Osteoblast (primary cell): ENCODE measurements around the gene PLK2. TPM values are rescaled to one million over a fixed set of nuclear protein-coding genes. Genes with fewer than 3 reads are reported as not detected.

Experiments used
- DNase-seq: peaks from one replicate; pipeline ENCODE4 v3.0.0; 2011; ENCODE audit warnings: low spot score, mixed read lengths; ENCODE audit not compliant: insufficient read length; ENCODE audit errors: missing footprints
- H2AFZ ChIP-seq: 2 replicates; pipeline ENCODE4 v1.6.0; 2011; ENCODE audit warnings: mild to moderate bottlenecking, low read length
- H3K27ac ChIP-seq: 2 replicates; pipeline ENCODE4 v1.5.1; 2011; ENCODE audit warnings: mild to moderate bottlenecking, low read depth, low read length, moderate library complexity
- H3K27me3 ChIP-seq: 2 replicates; pipeline ENCODE4 v1.6.0; 2012; ENCODE audit warnings: mild to moderate bottlenecking, control low read depth, inconsistent platforms, low read length, moderate library complexity; ENCODE audit not compliant: insufficient read depth
- H3K36me3 ChIP-seq: 2 replicates; pipeline ENCODE4 v1.5.1; 2011; ENCODE audit warnings: mild to moderate bottlenecking, low read length, control low read depth, moderate library complexity; ENCODE audit not compliant: insufficient read depth
- H3K4me1 ChIP-seq: 2 replicates; pipeline ENCODE4 v1.5.1; 2011; ENCODE audit warnings: mild to moderate bottlenecking, low read length, control low read depth, moderate library complexity; ENCODE audit not compliant: insufficient read depth
- H3K4me2 ChIP-seq: 2 replicates; pipeline ENCODE4 v1.6.0; 2011; ENCODE audit warnings: mild to moderate bottlenecking, low read length; ENCODE audit not compliant: insufficient read depth
- H3K4me3 ChIP-seq: fragments of 200-600 bp; sonication (generic); 3 replicates; pipeline ENCODE4 v1.5.1; 2012; ENCODE audit warnings: mild to moderate bottlenecking, low read length, inconsistent platforms; ENCODE audit not compliant: insufficient read depth
- H3K79me2 ChIP-seq: 2 replicates; pipeline ENCODE4 v1.6.0; 2012; ENCODE audit warnings: mild to moderate bottlenecking, low read length, control low read depth, inconsistent platforms; ENCODE audit not compliant: insufficient read depth
- H3K9me3 ChIP-seq: 2 replicates; pipeline ENCODE4 v1.5.1; 2011; ENCODE audit warnings: low read depth, low read length, control low read depth
- H4K20me1 ChIP-seq: 2 replicates; pipeline ENCODE4 v1.6.0; 2012; ENCODE audit warnings: mild to moderate bottlenecking, low read length, control low read depth; ENCODE audit not compliant: insufficient read depth
- CTCF ChIP-seq: IDR thresholded peaks from 2 replicates; pipeline ENCODE4 v1.5.1; 2011; ENCODE audit warnings: mild to moderate bottlenecking, low read depth, low read length, moderate library complexity; ENCODE audit errors: extremely low read depth
- total RNA-seq: library from RNA; depleted of rRNA; stranded (reverse); fragments of >200 nt; gene quantifications from 2 replicates; pipeline ENCODE4 v1.2.3, GENCODE V29; 2012

PLK2 gene
- total RNA-seq, 1 donor = 220 TPM

GRCh38 chr5:58504766-58505165 lies 44.9 kb upstream of the PLK2 start:
- no peaks in the 10 kb centered on the region for H4K20me1 ChIP-seq
- no peak overlapping the region for H3K4me2 ChIP-seq
- no peaks in the 10 kb centered on the region for H3K27me3 ChIP-seq
- H3K4me3 ChIP-seq = no peak overlapping the region
- no peaks in the 10 kb centered on the region for H3K36me3 ChIP-seq
- TF ChIP-seq CTCF = no peak
- no peak overlapping the region for H2AFZ ChIP-seq
- no peak overlapping the region for H3K27ac ChIP-seq
- no peaks in the 10 kb centered on the region for H3K4me1 ChIP-seq
- H3K79me2 ChIP-seq = no peaks in the 10 kb centered on the region
- DNase-seq = no peak
- H3K9me3 ChIP-seq = no peaks in the 10 kb centered on the region

- Histone ChIP-seq H3K36me3 (no peaks in the 10 kb centered on the region), H3K4me2 (no peak overlapping the region), H2AFZ (no peak overlapping the region), H3K27me3 (peaks cover 6% of the 10 kb centered on the region), H3K27ac (no peak overlapping the region), H3K9me3 (no peaks in the 10 kb centered on the region), H4K20me1 (no peaks in the 10 kb centered on the region), H3K4me1 (no peaks in the 10 kb centered on the region), H3K4me3 (no peak overlapping the region), H3K79me2 (no peaks in the 10 kb centered on the region)
- TF ChIP-seq CTCF = no peak
- DNase-seq = no peak
Measured at GRCh38 chr5:58503390-58504046, 43.6 kb upstream of the PLK2 start.

GRCh38 chr5:58501778-58502417 lies 42.0 kb upstream of the PLK2 start:
- Histone ChIP-seq H2AFZ (no peak overlapping the region), H3K4me2 (no peak overlapping the region), H3K4me1 (no peaks in the 10 kb centered on the region), H3K27ac (no peak overlapping the region), H3K9me3 (no peaks in the 10 kb centered on the region), H3K79me2 (no peaks in the 10 kb centered on the region), H3K27me3 (peaks cover 6% of the 10 kb centered on the region), H3K4me3 (no peak overlapping the region), H4K20me1 (no peaks in the 10 kb centered on the region), H3K36me3 (no peaks in the 10 kb centered on the region)
- no peak for DNase-seq
- no peak for TF ChIP-seq CTCF

GRCh38 chr5:58499941-58500340 lies 40.1 kb upstream of the PLK2 start:
- no peaks in the 10 kb centered on the region for H3K9me3 ChIP-seq
- no peak for TF ChIP-seq CTCF
- H3K27me3 ChIP-seq = peaks cover 6% of the 10 kb centered on the region
- H3K27ac ChIP-seq = no peak overlapping the region
- no peaks in the 10 kb centered on the region for H3K36me3 ChIP-seq
- H3K79me2 ChIP-seq = no peaks in the 10 kb centered on the region
- no peaks in the 10 kb centered on the region for H4K20me1 ChIP-seq
- no peak for DNase-seq
- H3K4me2 ChIP-seq = no peak overlapping the region
- no peak overlapping the region for H2AFZ ChIP-seq
- no peak overlapping the region for H3K4me3 ChIP-seq
- no peaks in the 10 kb centered on the region for H3K4me1 ChIP-seq
